Coronary artery (tissue), 2 donors: ENCODE data around the gene PTPRD.

Experiments used
- DNase-seq: peaks from one replicate; pipeline ENCODE4 v3.0.0-alpha.2; 2017; ENCODE audit warnings: low spot score
- H3K27ac ChIP-seq, 2 donors: fragments of 200-600 bp; sonication (generic); one replicate each; pipeline ENCODE4 v1.5.1; 2016 to 2019
- H3K4me3 ChIP-seq: fragments of 200-600 bp; sonication (generic); 2 replicates; pipeline ENCODE4 v1.5.1; 2016; ENCODE audit warnings: mild to moderate bottlenecking, moderate library complexity
- CTCF ChIP-seq: fragments of 200-600 bp; sonication (generic); IDR thresholded peaks from one replicate; pipeline ENCODE4 v1.5.1; 2019; ENCODE audit warnings: antibody characterized with exemption

PTPRD gene

DNA sequence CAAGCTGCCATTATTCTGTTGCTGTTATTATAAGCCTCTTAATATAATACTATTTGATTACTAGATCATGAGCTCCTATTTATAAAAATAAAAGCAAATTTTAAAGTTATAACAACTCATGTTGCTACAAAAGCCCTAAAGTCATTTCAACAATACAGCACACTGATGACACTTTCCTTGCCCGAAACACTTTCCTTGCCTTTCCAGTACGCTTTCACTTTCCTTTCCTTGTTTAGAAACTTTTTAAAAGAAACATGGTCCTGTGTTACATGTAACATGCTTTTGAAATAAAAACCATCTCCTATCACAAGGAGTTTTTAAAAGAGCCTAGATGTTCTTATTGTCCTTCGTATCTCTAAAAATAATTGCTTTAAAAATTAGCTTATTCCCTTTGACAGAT is 688.4 kb downstream of the PTPRD start:
- H3K27ac ChIP-seq, result no peak overlapping the region
- no peak overlapping the region for H3K4me3 ChIP-seq
- DNase-seq, result no peak
- no peak for TF ChIP-seq CTCF

- H3K4me3 ChIP-seq, result no peak overlapping the region
- no peak for DNase-seq
- H3K27ac ChIP-seq, result no peak overlapping the region
- TF ChIP-seq CTCF, result no peak
These were observed 691.0 kb downstream of the PTPRD start for GRCh38 chr9:9921805-9922204.

- DNase-seq, result no peak
- no peak overlapping the region for H3K4me3 ChIP-seq
- no peak overlapping the region for H3K27ac ChIP-seq
- no peak for TF ChIP-seq CTCF
These were observed 692.3 kb downstream of the PTPRD start for GRCh38 chr9:9920425-9921060.

DNA sequence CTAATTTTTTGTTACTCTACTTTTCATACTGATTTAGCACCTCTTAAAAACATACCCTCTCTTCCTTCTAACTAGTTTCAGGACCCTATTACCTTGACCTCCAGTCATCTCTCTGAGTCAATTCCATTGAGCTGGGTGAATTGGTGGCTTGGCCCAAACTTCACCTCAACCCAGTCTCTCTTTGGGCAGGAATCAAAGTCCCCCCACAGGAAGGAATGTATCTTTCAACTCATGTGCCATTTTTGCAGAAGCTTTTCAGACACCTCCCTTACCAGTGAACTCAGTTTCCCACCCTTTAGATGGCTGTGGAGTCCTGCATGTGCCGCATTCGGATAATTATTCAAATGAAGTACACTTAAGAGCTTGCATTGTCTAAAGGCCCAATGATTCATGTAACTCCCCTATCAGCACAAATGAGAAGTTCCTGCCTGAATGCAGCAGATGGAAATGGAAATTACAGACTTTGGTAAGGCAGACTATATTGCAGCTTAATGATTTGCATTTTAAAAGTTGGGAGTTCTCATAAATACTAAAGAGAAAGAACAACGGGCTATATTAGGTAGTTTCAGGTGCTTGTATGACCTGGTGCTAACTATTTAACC is 693.5 kb downstream of the PTPRD start:
- DNase-seq, result no peak
- no peak for TF ChIP-seq CTCF
- H3K27ac ChIP-seq, result no peak overlapping the region

DNA sequence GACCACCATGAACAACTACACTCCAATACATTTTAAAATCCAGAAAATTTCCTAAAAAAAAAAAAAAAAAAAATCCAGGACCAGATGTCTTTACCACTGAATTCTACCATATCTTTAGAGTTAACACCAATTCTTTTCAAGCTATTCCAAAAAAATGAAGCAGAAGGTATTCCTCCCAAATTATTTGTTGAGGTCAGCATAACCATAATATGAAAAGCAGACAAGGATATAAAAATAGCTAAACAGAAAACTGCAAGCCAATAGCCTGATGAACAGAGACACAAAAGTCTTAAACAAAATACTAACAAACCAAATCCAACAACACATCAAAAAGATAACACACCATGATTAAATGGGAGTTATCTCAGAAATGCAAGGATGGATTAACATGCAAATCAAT is 695.4 kb downstream of the PTPRD start:
- no peak overlapping the region for H3K4me3 ChIP-seq
- DNase-seq, result no peak
- no peak for TF ChIP-seq CTCF
- no peak overlapping the region for H3K27ac ChIP-seq

More for the DNA sequence above, 693.5 kb downstream of the PTPRD start:
- H3K4me3 ChIP-seq, result no peak overlapping the region

GRCh38 chr9:9914174-9914573 is 698.6 kb downstream of the PTPRD start:
- Histone ChIP-seq H3K4me3 (no peak overlapping the region), H3K27ac (no peak overlapping the region)
- DNase-seq, result no peak
- TF ChIP-seq CTCF, result no peak

DNA sequence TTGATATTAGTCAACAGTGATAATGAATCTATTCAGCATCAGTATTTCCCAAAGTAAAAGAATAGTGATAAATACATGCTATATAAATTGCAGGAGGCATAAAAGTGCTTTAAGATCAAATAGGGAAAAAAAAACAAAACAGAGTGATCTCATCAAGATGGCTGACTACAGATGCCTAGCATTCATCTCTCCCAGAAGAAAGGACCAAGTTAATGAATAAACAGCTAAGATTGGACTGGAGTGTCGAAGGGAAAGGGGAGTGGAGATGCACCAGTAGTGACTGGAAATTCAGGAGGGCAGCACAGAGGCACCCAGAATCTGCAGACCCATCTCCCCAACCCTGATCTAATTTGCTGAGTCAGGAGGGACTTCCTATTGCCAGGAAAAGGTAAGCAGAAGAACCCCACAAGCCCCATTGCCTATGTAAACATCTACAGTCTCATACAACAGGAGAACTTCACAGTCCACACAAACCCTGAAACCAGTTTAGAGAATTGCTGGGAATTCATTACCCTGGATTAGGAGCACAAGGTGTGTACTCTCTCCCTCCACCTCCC is 699.4 kb downstream of the PTPRD start:
- no peak overlapping the region for H3K4me3 ChIP-seq
- no peak for TF ChIP-seq CTCF
- H3K27ac ChIP-seq, result no peak overlapping the region
- DNase-seq, result no peak
